K562 (cell line): Measurements from ENCODE around the gene ADM5. TPM values are rescaled to one million over a fixed set of nuclear protein-coding genes. Genes with fewer than 3 reads are reported as not detected.

Experiments used
- BDP1 ChIP-seq: IDR thresholded peaks from 3 replicates; pipeline ENCODE4 v1.6.1; 2011; ENCODE audit not compliant: insufficient read length, insufficient read depth
- BRCA1 ChIP-seq, 2 experiments: fragments of 450-650 bp in 1 of 2; sonication (generic) in 1 of 2; formaldehyde crosslinking in 1 of 2; IDR thresholded peaks; 2 replicates each; pipeline versions ENCODE4 v1.5.0 to v1.6.1; 2017 to 2020; ENCODE audit warnings: mild to moderate bottlenecking in 1 of 2, missing genetic modification reagents in 1 of 2
- CCNT2 ChIP-seq: IDR thresholded peaks from 2 replicates; pipeline ENCODE4 v1.6.1; 2011; ENCODE audit warnings: borderline replicate concordance, low read depth, mild to moderate bottlenecking, moderate library complexity, mixed read lengths, low read length; ENCODE audit not compliant: insufficient read length; ENCODE audit errors: extremely low read depth
- E2F5 ChIP-seq: sonication (generic); formaldehyde crosslinking; IDR thresholded peaks from 2 replicates; pipeline ENCODE4 v1.8.0; 2022; ENCODE audit warnings: mild to moderate bottlenecking, missing genetic modification reagents
- EGR1 ChIP-seq: fragments of 450-650 bp; conservative IDR thresholded peaks from 2 replicates; pipeline ENCODE4 v1.6.1; 2017; ENCODE audit warnings: mild to moderate bottlenecking
- ESRRB ChIP-seq: fragments of 250-450 bp; sonication (Bioruptor Pico); IDR thresholded peaks from 2 replicates; pipeline ENCODE4 v1.5.0; 2020; ENCODE audit warnings: mild to moderate bottlenecking, moderate library complexity, borderline replicate concordance
- FOXM1 ChIP-seq, 2 experiments: fragments of 450-650 bp in 1 of 2; sonication (generic) in 1 of 2; formaldehyde crosslinking in 1 of 2; IDR thresholded peaks; 2 replicates each; pipeline versions ENCODE4 v1.6.1 to v1.9.0; 2017 to 2022; ENCODE audit warnings: low read depth in 2 of 2, mild to moderate bottlenecking in 2 of 2, missing genetic modification reagents in 1 of 2, moderate library complexity in 1 of 2
- HDAC3 ChIP-seq: fragments of 450-650 bp; IDR thresholded peaks from 2 replicates; pipeline ENCODE4 v1.6.1; 2018; ENCODE audit warnings: borderline replicate concordance, mild to moderate bottlenecking, moderate library complexity; ENCODE audit not compliant: partially characterized antibody
- KDM4B ChIP-seq, 2 experiments: fragments of 450-650 bp in 1 of 2; sonication (generic) in 1 of 2; IDR thresholded peaks; 2 replicates each; pipeline ENCODE4 v1.6.1; 2016 to 2017; ENCODE audit warnings: borderline replicate concordance in 2 of 2, antibody characterized with exemption in 1 of 2, low read depth in 1 of 2, mild to moderate bottlenecking in 1 of 2
- NFIC ChIP-seq: fragments of 450-650 bp; IDR thresholded peaks from 2 replicates; pipeline ENCODE4 v1.6.1; 2017; ENCODE audit warnings: mild to moderate bottlenecking, inconsistent platforms
- PRMT5 ChIP-seq: sonication (generic); formaldehyde crosslinking; IDR thresholded peaks from 2 replicates; pipeline ENCODE4 v1.5.0; 2020; ENCODE audit warnings: missing genetic modification reagents
- RBM39 ChIP-seq: fragments of 200-400 bp; formaldehyde crosslinking; optimal IDR thresholded peaks from 2 replicates; pipeline ENCODE3; 2018; ENCODE audit warnings: low read depth, low read length
- SIN3A ChIP-seq, 2 experiments: fragments of 150-350 bp in 1 of 2; IDR thresholded peaks; 2 replicates each; pipeline ENCODE4 v1.6.1; 2011 to 2016; ENCODE audit warnings: borderline replicate concordance in 2 of 2, low read depth in 2 of 2, low read length in 2 of 2, mild to moderate bottlenecking in 2 of 2, moderate library complexity in 2 of 2; ENCODE audit not compliant: control insufficient read depth in 1 of 2
- SP2 ChIP-seq: IDR thresholded peaks from 2 replicates; pipeline ENCODE4 v1.6.1; 2011; ENCODE audit warnings: mild to moderate bottlenecking, low read depth, low read length, moderate library complexity; ENCODE audit not compliant: poor library complexity, severe bottlenecking; ENCODE audit errors: extremely low read depth
- TAF9B ChIP-seq: fragments of 450-650 bp; IDR thresholded peaks from 2 replicates; pipeline ENCODE4 v1.6.1; 2018; ENCODE audit warnings: mild to moderate bottlenecking; ENCODE audit not compliant: partially characterized antibody
- TCFL5 ChIP-seq: fragments of 250-450 bp; sonication (Bioruptor Pico); conservative IDR thresholded peaks from 2 replicates; pipeline ENCODE4 v1.6.1; 2021; ENCODE audit warnings: mild to moderate bottlenecking, moderate library complexity, matching md5 sums
- THAP12 ChIP-seq: fragments of 250-450 bp; sonication (Bioruptor Pico); IDR thresholded peaks from 2 replicates; pipeline ENCODE4 v1.9.0; 2021; ENCODE audit warnings: mild to moderate bottlenecking, inconsistent platforms
- ZNF12 ChIP-seq: sonication (generic); formaldehyde crosslinking; IDR thresholded peaks from 2 replicates; pipeline ENCODE4 v1.4.0; 2020; ENCODE audit warnings: mild to moderate bottlenecking, missing genetic modification reagents
- ZNF23 ChIP-seq: fragments of 250-450 bp; sonication (Bioruptor Pico); IDR thresholded peaks from 2 replicates; pipeline ENCODE4 v1.4.0; 2020; ENCODE audit warnings: mild to moderate bottlenecking
- ZNF384 ChIP-seq: IDR thresholded peaks from 2 replicates; pipeline ENCODE4 v1.6.1; 2012; ENCODE audit warnings: low read depth, low read length, improper control_type of control experiment
- ZNF431 ChIP-seq: sonication (generic); formaldehyde crosslinking; IDR thresholded peaks from 2 replicates; pipeline ENCODE4 v1.8.0; 2022; ENCODE audit warnings: mild to moderate bottlenecking, missing genetic modification reagents
- ZNF444 ChIP-seq: fragments of 250-450 bp; sonication (Bioruptor Pico); IDR thresholded peaks from 2 replicates; pipeline ENCODE4 v1.4.0; 2020; ENCODE audit warnings: mild to moderate bottlenecking, moderate library complexity
- ZNF707 ChIP-seq: fragments of 250-450 bp; sonication (Bioruptor Pico); conservative IDR thresholded peaks from 2 replicates; pipeline ENCODE4 v1.8.0; 2022; ENCODE audit warnings: inconsistent platforms, mild to moderate bottlenecking, moderate library complexity
- polyA plus RNA-seq, 8 experiments: library from polyadenylated mRNA; depleted of rRNA in 4 of 8; stranded (reverse) in 5 of 8; unstranded in 3 of 8; fragments of >200 nt; fragmentation: Nextera tagmentation in 2 of 8; fragmentation: Illumina TruSeq in 1 of 8; extraction: Ambion mirVana in 2 of 8; extraction: Trizol in 1 of 8; gene quantifications; 2 replicates each; pipeline versions ENCODE4 v1.2.1 to v1.2.3, GENCODE V29; 2011 to 2014; ENCODE audit warnings: inconsistent platforms in 1 of 8, missing spikeins in 1 of 8
- total RNA-seq, 7 experiments: library from RNA; depleted of rRNA in 6 of 7; stranded (reverse); fragments of >200 nt in 6 of 7; fragmentation: Illumina TruSeq in 2 of 7; extraction: Trizol in 2 of 7; gene quantifications; 2 replicates each; pipeline versions ENCODE4 v1.2.1 to v1.2.3, GENCODE V29; 2011 to 2021; ENCODE audit warnings: low replicate concordance in 1 of 7

The ADM5 gene
- total and polyA plus RNA-seq, 9 of the 15 experiments (the other 6 are each of a cell fraction or from before 2014, with no cell fraction given) = 0.13 to 8.4 (median 2.0) TPM; not detected in 1

GRCh38 chr19:49640113-49640898 is 49.1 kb upstream of the ADM5 start, which contains the start of gene RRAS (continued):
- TF ChIP-seq NFIC (peak; percentile 92), TAF9B (no peak), EGR1 (no peak), KDM4B (IDR thresholded peaks at IDR 0.05; ENCODE audit: borderline replicate concordance in 2 of 2, low read depth in 1 of 2) (peak in 1 of 2 experiments; percentile 45; a peak in 1 of 4 replicates), CCNT2 (peak; percentile 42), ZNF707 (CRISPR knock-in tag) (no peak), BRCA1 (IDR thresholded peaks at IDR 0.05) (no peak), BRCA1 (CRISPR knock-in tag; IDR thresholded peaks at IDR 0.05) (no peak), ZNF384 (no peak), PRMT5 (CRISPR knock-in tag) (no peak), SP2 (no peak), THAP12 (no peak), E2F5 (CRISPR knock-in tag) (no peak), TCFL5 (CRISPR knock-in tag) (no peak), ZNF12 (peak; percentile 21; the same call in 1 of the 2 replicates), BDP1 (no peak), ESRRB (CRISPR knock-in tag) (no peak), FOXM1 (IDR thresholded peaks at IDR 0.05; ENCODE audit: low read depth) (no peak), FOXM1 (CRISPR knock-in tag; IDR thresholded peaks at IDR 0.05; ENCODE audit: low read depth) (no peak), SIN3A (IDR thresholded peaks at IDR 0.05; ENCODE audit: borderline replicate concordance in 2 of 2, control insufficient read depth in 1 of 2, low read depth in 2 of 2, low read length in 2 of 2) (0 out of 4 replicates have a peak, but pooled peaks of 1 of the 2 experiments have one; percentile 21), HDAC3 (no peak), RBM39 (no peak), ZNF23 (no peak), ZNF444 (CRISPR knock-in tag) (no peak), ZNF431 (CRISPR knock-in tag) (no peak)
